ENCODE measurements around the gene SEMA3D. TPM values are rescaled to one million over a fixed set of nuclear protein-coding genes. Genes with fewer than 3 reads are reported as not detected.

The SEMA3D gene
- total and polyA plus RNA-seq, 4 donors: 0.18 to 1.2 (median 0.72) TPM

- 54% methylated on average over 3 of the region's 3 CpGs for WGBS
- H3K4me1 ChIP-seq (ENCODE audit: control insufficient read depth in 4 of 4, insufficient read depth in 4 of 4, low read length in 3 of 4): no peaks in the 10 kb centered on the region
- TF ChIP-seq YY1 (IDR thresholded peaks at IDR 0.05): no peak
- TF ChIP-seq MAX (IDR thresholded peaks at IDR 0.05): no peak
- no peak for TF ChIP-seq RAD21 (IDR thresholded peaks at IDR 0.05)
- TF ChIP-seq RXRA (IDR thresholded peaks at IDR 0.05): no peak
- TF ChIP-seq ZBTB33 (IDR thresholded peaks at IDR 0.05): no peak
- no peak for DNase-seq (ENCODE audit: low spot score)
- no peak overlapping the region for H3K27ac ChIP-seq (ENCODE audit: low read depth in 1 of 2, low read length in 2 of 2)
- H3K27me3 ChIP-seq (ENCODE audit: control insufficient read depth in 4 of 4, insufficient read depth in 4 of 4, low read length in 3 of 4): peaks cover 0 to 4% (median under 1%) of the 10 kb centered on the region in 4 donors
- H3K9me3 ChIP-seq (ENCODE audit: control insufficient read depth in 4 of 4, low read length in 3 of 4): no peaks in the 10 kb centered on the region
- no peak overlapping the region for H3K4me3 ChIP-seq (ENCODE audit: low read depth in 1 of 3, low read length in 3 of 3)
- H3K36me3 ChIP-seq (ENCODE audit: control insufficient read depth in 4 of 4, insufficient read depth in 3 of 4, low read depth in 1 of 4, low read length in 3 of 4): no peaks in the 10 kb centered on the region
- no peak overlapping the region for H3K9ac ChIP-seq (ENCODE audit: low read depth in 1 of 2, low read length in 2 of 2)
Measured at GRCh38 chr7:85172530-85172941, 14.3 kb downstream of the SEMA3D start.

- H3K27ac ChIP-seq (ENCODE audit: low read depth in 1 of 2, low read length in 2 of 2): no peak overlapping the region
- 97% methylated on average over 1 of the region's 1 CpG for WGBS
- no peaks in the 10 kb centered on the region for H3K9me3 ChIP-seq (ENCODE audit: control insufficient read depth in 4 of 4, low read length in 3 of 4)
- TF ChIP-seq CTCF (IDR thresholded peaks at IDR 0.05; ENCODE audit: low read depth, low read length, missing input control) (no peak), FOXA1 (IDR thresholded peaks at IDR 0.05) (no peak), NR2F2 (IDR thresholded peaks at IDR 0.05) (no peak), RAD21 (IDR thresholded peaks at IDR 0.05) (no peak), HNF4A (conservative IDR thresholded peaks at IDR 0.05) (no peak), JUND (IDR thresholded peaks at IDR 0.05) (no peak), HNF4G (IDR thresholded peaks at IDR 0.05) (no peak), EGR1 (IDR thresholded peaks at IDR 0.05; ENCODE audit: low read depth in 2 of 2) (no peak), YY1 (IDR thresholded peaks at IDR 0.05) (no peak), ATF3 (IDR thresholded peaks at IDR 0.05) (no peak), TAF1 (conservative IDR thresholded peaks at IDR 0.05) (no peak)
- no peaks in the 10 kb centered on the region for H3K36me3 ChIP-seq (ENCODE audit: control insufficient read depth in 4 of 4, insufficient read depth in 3 of 4, low read depth in 1 of 4, low read length in 3 of 4)
- no peak overlapping the region for H3K4me3 ChIP-seq (ENCODE audit: low read depth in 1 of 3, low read length in 3 of 3)
- H3K27me3 ChIP-seq (ENCODE audit: control insufficient read depth in 4 of 4, insufficient read depth in 4 of 4, low read length in 3 of 4): peaks cover 0 to 3% (median under 1%) of the 10 kb centered on the region in 4 donors
- no peak overlapping the region for H3K9ac ChIP-seq (ENCODE audit: low read depth in 1 of 2, low read length in 2 of 2)
- H3K4me1 ChIP-seq (ENCODE audit: control insufficient read depth in 4 of 4, insufficient read depth in 4 of 4, low read length in 3 of 4): no peaks in the 10 kb centered on the region
- no peak for DNase-seq (ENCODE audit: low spot score)
Measured at GRCh38 chr7:85167636-85168035, 19.2 kb downstream of the SEMA3D start.

GRCh38 chr7:85165263-85165662 lies 21.6 kb downstream of the SEMA3D start:
- no peaks in the 10 kb centered on the region for H3K27me3 ChIP-seq (ENCODE audit: control insufficient read depth in 4 of 4, insufficient read depth in 4 of 4, low read length in 3 of 4)
- 51% methylated on average over 5 of the region's 5 CpGs for WGBS
- H3K36me3 ChIP-seq (ENCODE audit: control insufficient read depth in 4 of 4, insufficient read depth in 3 of 4, low read depth in 1 of 4, low read length in 3 of 4): no peaks in the 10 kb centered on the region
- DNase-seq (ENCODE audit: low spot score): no peak
- H3K9ac ChIP-seq (ENCODE audit: low read depth in 1 of 2, low read length in 2 of 2): no peak overlapping the region
- no peak overlapping the region for H3K4me3 ChIP-seq (ENCODE audit: low read depth in 1 of 3, low read length in 3 of 3)
- no peaks in the 10 kb centered on the region for H3K9me3 ChIP-seq (ENCODE audit: control insufficient read depth in 4 of 4, low read length in 3 of 4)
- no peak overlapping the region for H3K27ac ChIP-seq (ENCODE audit: low read depth in 1 of 2, low read length in 2 of 2)
- no peaks in the 10 kb centered on the region for H3K4me1 ChIP-seq (ENCODE audit: control insufficient read depth in 4 of 4, insufficient read depth in 4 of 4, low read length in 3 of 4)
- no peak for TF ChIP-seq MAX (IDR thresholded peaks at IDR 0.05)
- no peak for TF ChIP-seq REST (IDR thresholded peaks at IDR 0.05)
- no peak for TF ChIP-seq RXRA (IDR thresholded peaks at IDR 0.05)
- no peak for TF ChIP-seq TAF1 (conservative IDR thresholded peaks at IDR 0.05)
- no peak for TF ChIP-seq GABPA (IDR thresholded peaks at IDR 0.05 in 1 of 2, conservative IDR thresholded peaks at IDR 0.05 in 1 of 2)
- no peak for TF ChIP-seq RAD21 (IDR thresholded peaks at IDR 0.05)
- no peak for TF ChIP-seq JUND (IDR thresholded peaks at IDR 0.05)
- TF ChIP-seq HNF4A (conservative IDR thresholded peaks at IDR 0.05): no peak
- TF ChIP-seq CTCF (IDR thresholded peaks at IDR 0.05; ENCODE audit: low read depth, low read length, missing input control): no peak

All from liver (tissue), 9 donors.